HepG2 (cell line): ENCODE data around the gene ADARB2. TPM values are rescaled to one million over a fixed set of nuclear protein-coding genes. Genes with fewer than 3 reads are reported as not detected.

Experiments used
- MAFF ChIP-seq: IDR thresholded peaks from 2 replicates; pipeline ENCODE4 v1.6.1; 2011; ENCODE audit warnings: low read depth, low read length, improper control_type of control experiment
- MAFK ChIP-seq, 2 experiments: IDR thresholded peaks in 1 of 2; conservative IDR thresholded peaks in 1 of 2; 2 replicates each; pipeline ENCODE4 v1.6.1; 2011; ENCODE audit warnings: improper control_type of control experiment in 2 of 2, low read length in 2 of 2
- MIXL1 ChIP-seq: IDR thresholded peaks from 2 replicates; pipeline ENCODE4 v1.6.1; 2016
- MNT ChIP-seq: fragments of 450-650 bp; IDR thresholded peaks from 2 replicates; pipeline ENCODE4 v1.6.1; 2016
- SNAPC5 ChIP-seq: sonication (generic); formaldehyde crosslinking; IDR thresholded peaks from 2 replicates; pipeline ENCODE4 v1.8.1; 2023; ENCODE audit warnings: mild to moderate bottlenecking, missing genetic modification reagents, borderline replicate concordance
- TRIM22 ChIP-seq: fragments of 450-650 bp; IDR thresholded peaks from 2 replicates; pipeline ENCODE4 v1.6.1; 2017
- TRIM24 ChIP-seq: sonication (generic); formaldehyde crosslinking; IDR thresholded peaks from 2 replicates; pipeline ENCODE4 v1.8.0; 2022; ENCODE audit warnings: mild to moderate bottlenecking, missing genetic modification reagents
- ZBTB33 ChIP-seq: sonication (generic); formaldehyde crosslinking; IDR thresholded peaks from 2 replicates; pipeline ENCODE4 v1.4.0; 2020; ENCODE audit warnings: missing genetic modification reagents
- ZNF512 ChIP-seq: sonication (generic); formaldehyde crosslinking; IDR thresholded peaks from 2 replicates; pipeline ENCODE4 v1.4.0; 2020; ENCODE audit warnings: mild to moderate bottlenecking, missing genetic modification reagents
- ZNF562 ChIP-seq: sonication (generic); formaldehyde crosslinking; IDR thresholded peaks from 2 replicates; pipeline ENCODE4 v1.8.0; 2022; ENCODE audit warnings: missing genetic modification reagents, borderline replicate concordance
- ZNF619 ChIP-seq: sonication (generic); formaldehyde crosslinking; IDR thresholded peaks from 2 replicates; pipeline ENCODE4 v1.4.0; 2020; ENCODE audit warnings: mild to moderate bottlenecking, missing genetic modification reagents
- ZNF639 ChIP-seq: conservative IDR thresholded peaks from 2 replicates; pipeline ENCODE4 v1.6.1; 2018; ENCODE audit warnings: missing genetic modification reagents
- ZNF841 ChIP-seq: sonication (generic); formaldehyde crosslinking; IDR thresholded peaks from 2 replicates; pipeline ENCODE4 v1.8.1; 2023; ENCODE audit warnings: missing genetic modification reagents, borderline replicate concordance
- polyA plus RNA-seq, 8 experiments: library from polyadenylated mRNA; depleted of rRNA in 3 of 8; stranded (reverse) in 7 of 8; unstranded in 1 of 8; fragments of >200 nt; fragmentation: Illumina TruSeq in 4 of 8; extraction: Trizol in 4 of 8; gene quantifications; 2 replicates each; pipeline versions ENCODE4 v1.2.1 to v1.2.3, GENCODE V29; 2011 to 2016; ENCODE audit warnings: low read depth in 4 of 8, missing spikeins in 1 of 8, mixed read lengths in 1 of 8; ENCODE audit not compliant: insufficient read depth in 1 of 8
- total RNA-seq, 5 experiments: library from RNA; depleted of rRNA; stranded (reverse); fragments of >200 nt; fragmentation: Illumina TruSeq; extraction: Trizol; gene quantifications; 2 replicates each; pipeline ENCODE4 v1.2.3, GENCODE V29; 2016; ENCODE audit warnings: low read depth in 1 of 5

ADARB2 gene
- total and polyA plus RNA-seq, 2 of the 13 experiments (the other 11 are each of a cell fraction or from before 2014, with no cell fraction given) = not detected

- TF ChIP-seq TRIM24 (no peak), ZNF512 (CRISPR knock-in tag) (no peak), TRIM22 (no peak), ZNF841 (CRISPR knock-in tag) (no peak), ZBTB33 (no peak), SNAPC5 (no peak), MIXL1 (CRISPR knock-in tag) (no peak), ZNF639 (CRISPR knock-in tag) (no peak), ZNF619 (CRISPR knock-in tag) (no peak), MAFF (0 out of 2 replicates have a peak, but pooled peaks have one; percentile 18), MNT (peak; percentile 94), MAFK (conservative IDR thresholded peaks at IDR 0.05 in 1 of 2, IDR thresholded peaks at IDR 0.05 in 1 of 2; ENCODE audit: low read length in 2 of 2) (peak; percentile 38 to 76), ZNF562 (no peak)
These were observed 587.3 kb downstream of the ADARB2 start (continued) for GRCh38 chr10:1149793-1150637.
